GM12875 (cell line): Measurements from ENCODE around the gene PUDP.

Experiments used
- H3K4me3 ChIP-seq: one replicate; pipeline ENCODE4 v1.5.1; 2011; ENCODE audit warnings: low read depth, low read length, control low read depth
- CTCF ChIP-seq: IDR thresholded peaks from 2 replicates; pipeline ENCODE4 v1.5.1; 2011; ENCODE audit warnings: low read depth, mild to moderate bottlenecking, control low read depth, inconsistent platforms, low read length, moderate library complexity, borderline replicate concordance; ENCODE audit not compliant: insufficient read depth

The PUDP gene

GRCh38 chrX:7083468-7084396, 64.2 kb downstream of the PUDP start:
- no peak overlapping the region for H3K4me3 ChIP-seq
- no peak for TF ChIP-seq CTCF

- TF ChIP-seq CTCF: no peak
- no peak overlapping the region for H3K4me3 ChIP-seq
Observed at GRCh38 chrX:7083021-7083420, 64.9 kb downstream of the PUDP start.

GRCh38 chrX:7082556-7082955, 65.4 kb downstream of the PUDP start:
- no peak overlapping the region for H3K4me3 ChIP-seq
- no peak for TF ChIP-seq CTCF

GRCh38 chrX:7077241-7078230, 70.4 kb downstream of the PUDP start:
- TF ChIP-seq CTCF: no peak
- H3K4me3 ChIP-seq: no peak overlapping the region

GRCh38 chrX:7076245-7076661, 71.7 kb downstream of the PUDP start:
- no peak for TF ChIP-seq CTCF
- H3K4me3 ChIP-seq: no peak overlapping the region

- TF ChIP-seq CTCF: no peak
- H3K4me3 ChIP-seq: no peak overlapping the region
Observed at GRCh38 chrX:7074908-7075204, 73.1 kb downstream of the PUDP start.
